WTC11 (cell line): ENCODE data around the gene SH2D6. TPM values are rescaled to one million over a fixed set of nuclear protein-coding genes. Genes with fewer than 3 reads are reported as not detected.

Experiments
- ATAC-seq: fragments of 200-7000 bp; cut with Tn5 transposase; 2 replicates; pipeline ENCODE4 v1.10.0; 2021; ENCODE audit warnings: mild to moderate bottlenecking, moderate library complexity
- CTCF ChIA-PET: fragments of 300-600 bp; sonication (Branson Sonifier 250); formaldehyde crosslinking; loops from one replicate; lab custom pipeline; 2021; ENCODE audit warnings: antibody characterized with exemption; lab: Charles Lee
- POLR2A ChIA-PET: fragments of 350-600 bp; sonication (Branson Sonifier 250); formaldehyde crosslinking; loops from one replicate; lab custom pipeline; 2021; ENCODE audit warnings: antibody characterized with exemption; lab: Charles Lee
- DNase-seq: peaks from one replicate; pipeline ENCODE4 v3.0.0; 2021; ENCODE audit warnings: low spot score
- H3K27ac Mint-ChIP-seq: 2 replicates; pipeline ENCODE4 v1.8.0; 2021; ENCODE audit warnings: mixed read lengths
- H3K27me3 Mint-ChIP-seq: 2 replicates; pipeline ENCODE4 v1.8.0; 2021; ENCODE audit warnings: low read depth, mild to moderate bottlenecking, moderate library complexity, mixed read lengths
- H3K36me3 Mint-ChIP-seq: 2 replicates; pipeline ENCODE4 v1.8.0; 2021; ENCODE audit warnings: mixed read lengths
- H3K4me1 Mint-ChIP-seq: 2 replicates; pipeline ENCODE4 v1.8.0; 2022; ENCODE audit warnings: mixed read lengths
- H3K4me3 Mint-ChIP-seq: 2 replicates; pipeline ENCODE4 v1.8.0; 2021; ENCODE audit warnings: mild to moderate bottlenecking, moderate library complexity, mixed read lengths
- H3K9me3 Mint-ChIP-seq: 2 replicates; pipeline ENCODE4 v1.8.0; 2021; ENCODE audit warnings: mixed read lengths
- ATF1 ChIP-seq: sonication (generic); formaldehyde crosslinking; IDR thresholded peaks from 2 replicates; pipeline ENCODE4 v1.8.1; 2023; ENCODE audit warnings: mild to moderate bottlenecking, moderate library complexity, missing genetic modification reagents
- CREM ChIP-seq: sonication (generic); formaldehyde crosslinking; IDR thresholded peaks from 2 replicates; pipeline ENCODE4 v1.8.1; 2022; ENCODE audit warnings: mild to moderate bottlenecking, missing genetic modification reagents, moderate library complexity
- CTCF ChIP-seq: fragments of 200-600 bp; IDR thresholded peaks from 2 replicates; pipeline ENCODE4 v1.8.0; 2022; ENCODE audit warnings: antibody characterized with exemption
- EMX1 ChIP-seq: fragments of 250-450 bp; sonication (Bioruptor Pico); IDR thresholded peaks from 2 replicates; pipeline ENCODE4 v1.8.0; 2021; ENCODE audit warnings: mild to moderate bottlenecking
- ETV6 ChIP-seq: sonication (generic); formaldehyde crosslinking; IDR thresholded peaks from 2 replicates; pipeline ENCODE4 v1.8.1; 2022; ENCODE audit warnings: mild to moderate bottlenecking, missing genetic modification reagents
- FOXK1 ChIP-seq: sonication (generic); formaldehyde crosslinking; IDR thresholded peaks from 2 replicates; pipeline ENCODE4 v1.8.0; 2022; ENCODE audit warnings: mild to moderate bottlenecking, moderate library complexity, missing genetic modification reagents
- FOXP1 ChIP-seq: sonication (generic); formaldehyde crosslinking; IDR thresholded peaks from 2 replicates; pipeline ENCODE4 v1.8.0; 2022; ENCODE audit warnings: missing genetic modification reagents, mild to moderate bottlenecking, moderate library complexity, borderline replicate concordance
- NFATC4 ChIP-seq: fragments of 250-450 bp; sonication (Bioruptor Pico); IDR thresholded peaks from 2 replicates; pipeline ENCODE4 v1.9.0; 2021; ENCODE audit warnings: mild to moderate bottlenecking
- SP1 ChIP-seq: sonication (generic); formaldehyde crosslinking; conservative IDR thresholded peaks from 2 replicates; pipeline ENCODE4 v1.8.1; 2022; ENCODE audit warnings: missing genetic modification reagents
- TCF7 ChIP-seq: sonication (generic); formaldehyde crosslinking; IDR thresholded peaks from 2 replicates; pipeline ENCODE4 v1.8.0; 2022; ENCODE audit warnings: mild to moderate bottlenecking, low read depth, missing genetic modification reagents, moderate library complexity
- TEAD4 ChIP-seq: sonication (generic); formaldehyde crosslinking; IDR thresholded peaks from 2 replicates; pipeline ENCODE4 v1.8.0; 2022; ENCODE audit warnings: mild to moderate bottlenecking, missing genetic modification reagents
- USF1 ChIP-seq: sonication (generic); formaldehyde crosslinking; IDR thresholded peaks from 2 replicates; pipeline ENCODE4 v1.8.0; 2022; ENCODE audit warnings: mild to moderate bottlenecking, missing genetic modification reagents
- USF2 ChIP-seq: sonication (generic); formaldehyde crosslinking; IDR thresholded peaks from 2 replicates; pipeline ENCODE4 v1.8.1; 2023; ENCODE audit warnings: mild to moderate bottlenecking, missing genetic modification reagents, moderate library complexity
- ZNF263 ChIP-seq: sonication (generic); formaldehyde crosslinking; IDR thresholded peaks from 2 replicates; pipeline ENCODE4 v1.8.1; 2022; ENCODE audit warnings: low read depth, mild to moderate bottlenecking, moderate library complexity, missing genetic modification reagents
- ZNF423 ChIP-seq: fragments of 250-450 bp; sonication (Bioruptor Pico); IDR thresholded peaks from 2 replicates; pipeline ENCODE4 v2.1.2; 2022; ENCODE audit warnings: mild to moderate bottlenecking, moderate library complexity
- total RNA-seq: library from RNA; stranded (reverse); gene quantifications from 3 replicates; pipeline ENCODE4 v1.2.3, GENCODE V29; 2021
- TF ChIP-seq, protein P1 (sequence below): sonication (generic); formaldehyde crosslinking; IDR thresholded peaks from 2 replicates; pipeline ENCODE4 v1.8.1; 2023; ENCODE audit warnings: mild to moderate bottlenecking, missing genetic modification reagents
- TF ChIP-seq, protein P2 (sequence below): sonication (generic); formaldehyde crosslinking; IDR thresholded peaks from 2 replicates; pipeline ENCODE4 v1.8.1; 2023; ENCODE audit warnings: mild to moderate bottlenecking, missing genetic modification reagents, borderline replicate concordance
- TF ChIP-seq, protein P3 (sequence below): sonication (generic); formaldehyde crosslinking; conservative IDR thresholded peaks from 2 replicates; pipeline ENCODE4 v1.8.1; 2023; ENCODE audit warnings: mild to moderate bottlenecking, low read depth, missing genetic modification reagents, moderate library complexity
- TF ChIP-seq, protein P4 (sequence below): sonication (generic); formaldehyde crosslinking; IDR thresholded peaks from 2 replicates; pipeline ENCODE4 v1.8.1; 2022; ENCODE audit warnings: missing genetic modification reagents, borderline replicate concordance

Gene SH2D6
- total RNA-seq, 1 experiment from 2014 or later, result 1.2 TPM

DNA sequence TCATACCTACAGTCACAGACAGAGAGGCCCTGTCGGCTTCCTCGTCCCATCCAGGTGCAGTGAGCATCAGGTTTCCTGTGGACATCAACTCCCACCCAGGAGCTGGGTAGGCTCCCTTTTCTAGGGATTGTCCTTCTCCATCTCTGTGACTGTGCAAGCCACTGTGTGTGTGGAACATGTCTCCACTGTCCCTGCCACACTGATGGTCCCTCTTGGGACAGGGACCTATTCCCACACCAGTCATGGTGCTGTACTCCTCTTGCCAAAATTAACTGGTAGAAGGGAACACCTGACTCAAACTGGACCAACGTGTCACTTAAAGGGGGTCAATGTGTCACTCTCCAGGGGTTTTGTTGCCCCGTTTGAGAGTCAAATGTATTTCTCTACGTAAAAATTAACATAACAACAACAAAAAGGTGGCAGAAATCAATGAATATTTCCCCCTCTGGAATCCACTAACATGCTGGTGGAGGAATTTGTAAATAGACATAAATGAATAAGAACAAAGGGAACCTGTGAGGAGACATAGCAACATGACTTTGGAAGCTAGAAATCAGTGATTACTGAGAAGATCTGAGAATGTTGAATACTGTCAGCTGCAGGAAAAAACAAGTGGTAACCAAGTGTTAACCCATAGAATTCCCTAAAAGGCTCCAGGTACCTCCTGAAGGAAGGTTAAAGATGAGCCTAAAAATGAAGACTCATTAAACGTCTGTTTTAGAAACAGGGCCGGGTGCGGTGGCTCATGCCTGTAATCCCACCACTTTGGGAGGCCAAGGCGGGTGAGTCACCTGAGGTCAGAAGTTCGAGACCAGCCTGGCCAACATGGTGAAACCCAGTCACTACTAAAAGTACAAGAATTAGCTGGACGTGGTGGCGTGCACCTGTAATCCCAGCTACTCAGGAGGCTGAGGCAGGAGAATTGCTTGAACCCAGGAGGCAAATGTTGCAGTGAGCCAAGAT lies 40.4 kb downstream of the SH2D6 start:
- peak; percentile 42 for ATAC-seq
- Mint-ChIP-seq H3K36me3 (no peaks in the 10 kb centered on the region), H3K27me3 (peaks cover 35% of the 10 kb centered on the region), H3K4me1 (peaks cover 47% of the 10 kb centered on the region), H3K9me3 (peaks cover 6% of the 10 kb centered on the region; the same call in 1 of the 2 replicates), H3K4me3 (no peak overlapping the region; the same call in 1 of the 2 replicates), H3K27ac (peak overlapping the region; percentile 94)
- POLR2A ChIA-PET, result interaction anchor here (0.5 to 1.0 kb wide), 2 partner anchors 80 to 104 kb away, joined by 3 to 4 read pairs; partner anchors contain the start of gene MAT2A
- DNase-seq, result no peak
- CTCF ChIA-PET, result interaction anchor here (0.5 to 1.2 kb wide), 3 partner anchors 10 to 38 kb away, joined by 3 read pairs; no protein-coding TSS in a partner anchor
- TF ChIP-seq, protein P1, sequence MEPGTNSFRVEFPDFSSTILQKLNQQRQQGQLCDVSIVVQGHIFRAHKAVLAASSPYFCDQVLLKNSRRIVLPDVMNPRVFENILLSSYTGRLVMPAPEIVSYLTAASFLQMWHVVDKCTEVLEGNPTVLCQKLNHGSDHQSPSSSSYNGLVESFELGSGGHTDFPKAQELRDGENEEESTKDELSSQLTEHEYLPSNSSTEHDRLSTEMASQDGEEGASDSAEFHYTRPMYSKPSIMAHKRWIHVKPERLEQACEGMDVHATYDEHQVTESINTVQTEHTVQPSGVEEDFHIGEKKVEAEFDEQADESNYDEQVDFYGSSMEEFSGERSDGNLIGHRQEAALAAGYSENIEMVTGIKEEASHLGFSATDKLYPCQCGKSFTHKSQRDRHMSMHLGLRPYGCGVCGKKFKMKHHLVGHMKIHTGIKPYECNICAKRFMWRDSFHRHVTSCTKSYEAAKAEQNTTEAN, result no peak
- TF ChIP-seq ZNF423 (CRISPR knock-in tag), result peak; percentile 2; the same call in 1 of the 2 replicates
- no peak for TF ChIP-seq ZNF263
- TF ChIP-seq, protein P2, sequence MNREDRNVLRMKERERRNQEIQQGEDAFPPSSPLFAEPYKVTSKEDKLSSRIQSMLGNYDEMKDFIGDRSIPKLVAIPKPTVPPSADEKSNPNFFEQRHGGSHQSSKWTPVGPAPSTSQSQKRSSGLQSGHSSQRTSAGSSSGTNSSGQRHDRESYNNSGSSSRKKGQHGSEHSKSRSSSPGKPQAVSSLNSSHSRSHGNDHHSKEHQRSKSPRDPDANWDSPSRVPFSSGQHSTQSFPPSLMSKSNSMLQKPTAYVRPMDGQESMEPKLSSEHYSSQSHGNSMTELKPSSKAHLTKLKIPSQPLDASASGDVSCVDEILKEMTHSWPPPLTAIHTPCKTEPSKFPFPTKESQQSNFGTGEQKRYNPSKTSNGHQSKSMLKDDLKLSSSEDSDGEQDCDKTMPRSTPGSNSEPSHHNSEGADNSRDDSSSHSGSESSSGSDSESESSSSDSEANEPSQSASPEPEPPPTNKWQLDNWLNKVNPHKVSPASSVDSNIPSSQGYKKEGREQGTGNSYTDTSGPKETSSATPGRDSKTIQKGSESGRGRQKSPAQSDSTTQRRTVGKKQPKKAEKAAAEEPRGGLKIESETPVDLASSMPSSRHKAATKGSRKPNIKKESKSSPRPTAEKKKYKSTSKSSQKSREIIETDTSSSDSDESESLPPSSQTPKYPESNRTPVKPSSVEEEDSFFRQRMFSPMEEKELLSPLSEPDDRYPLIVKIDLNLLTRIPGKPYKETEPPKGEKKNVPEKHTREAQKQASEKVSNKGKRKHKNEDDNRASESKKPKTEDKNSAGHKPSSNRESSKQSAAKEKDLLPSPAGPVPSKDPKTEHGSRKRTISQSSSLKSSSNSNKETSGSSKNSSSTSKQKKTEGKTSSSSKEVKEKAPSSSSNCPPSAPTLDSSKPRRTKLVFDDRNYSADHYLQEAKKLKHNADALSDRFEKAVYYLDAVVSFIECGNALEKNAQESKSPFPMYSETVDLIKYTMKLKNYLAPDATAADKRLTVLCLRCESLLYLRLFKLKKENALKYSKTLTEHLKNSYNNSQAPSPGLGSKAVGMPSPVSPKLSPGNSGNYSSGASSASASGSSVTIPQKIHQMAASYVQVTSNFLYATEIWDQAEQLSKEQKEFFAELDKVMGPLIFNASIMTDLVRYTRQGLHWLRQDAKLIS (CRISPR knock-in tag), result no peak
- peak; percentile 53; the same call in 1 of the 2 replicates for TF ChIP-seq EMX1 (CRISPR knock-in tag)
- TF ChIP-seq, protein P3, sequence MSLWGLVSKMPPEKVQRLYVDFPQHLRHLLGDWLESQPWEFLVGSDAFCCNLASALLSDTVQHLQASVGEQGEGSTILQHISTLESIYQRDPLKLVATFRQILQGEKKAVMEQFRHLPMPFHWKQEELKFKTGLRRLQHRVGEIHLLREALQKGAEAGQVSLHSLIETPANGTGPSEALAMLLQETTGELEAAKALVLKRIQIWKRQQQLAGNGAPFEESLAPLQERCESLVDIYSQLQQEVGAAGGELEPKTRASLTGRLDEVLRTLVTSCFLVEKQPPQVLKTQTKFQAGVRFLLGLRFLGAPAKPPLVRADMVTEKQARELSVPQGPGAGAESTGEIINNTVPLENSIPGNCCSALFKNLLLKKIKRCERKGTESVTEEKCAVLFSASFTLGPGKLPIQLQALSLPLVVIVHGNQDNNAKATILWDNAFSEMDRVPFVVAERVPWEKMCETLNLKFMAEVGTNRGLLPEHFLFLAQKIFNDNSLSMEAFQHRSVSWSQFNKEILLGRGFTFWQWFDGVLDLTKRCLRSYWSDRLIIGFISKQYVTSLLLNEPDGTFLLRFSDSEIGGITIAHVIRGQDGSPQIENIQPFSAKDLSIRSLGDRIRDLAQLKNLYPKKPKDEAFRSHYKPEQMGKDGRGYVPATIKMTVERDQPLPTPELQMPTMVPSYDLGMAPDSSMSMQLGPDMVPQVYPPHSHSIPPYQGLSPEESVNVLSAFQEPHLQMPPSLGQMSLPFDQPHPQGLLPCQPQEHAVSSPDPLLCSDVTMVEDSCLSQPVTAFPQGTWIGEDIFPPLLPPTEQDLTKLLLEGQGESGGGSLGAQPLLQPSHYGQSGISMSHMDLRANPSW, result no peak
- no peak for TF ChIP-seq USF2
- TF ChIP-seq ATF1, result no peak
- TF ChIP-seq, protein P4, sequence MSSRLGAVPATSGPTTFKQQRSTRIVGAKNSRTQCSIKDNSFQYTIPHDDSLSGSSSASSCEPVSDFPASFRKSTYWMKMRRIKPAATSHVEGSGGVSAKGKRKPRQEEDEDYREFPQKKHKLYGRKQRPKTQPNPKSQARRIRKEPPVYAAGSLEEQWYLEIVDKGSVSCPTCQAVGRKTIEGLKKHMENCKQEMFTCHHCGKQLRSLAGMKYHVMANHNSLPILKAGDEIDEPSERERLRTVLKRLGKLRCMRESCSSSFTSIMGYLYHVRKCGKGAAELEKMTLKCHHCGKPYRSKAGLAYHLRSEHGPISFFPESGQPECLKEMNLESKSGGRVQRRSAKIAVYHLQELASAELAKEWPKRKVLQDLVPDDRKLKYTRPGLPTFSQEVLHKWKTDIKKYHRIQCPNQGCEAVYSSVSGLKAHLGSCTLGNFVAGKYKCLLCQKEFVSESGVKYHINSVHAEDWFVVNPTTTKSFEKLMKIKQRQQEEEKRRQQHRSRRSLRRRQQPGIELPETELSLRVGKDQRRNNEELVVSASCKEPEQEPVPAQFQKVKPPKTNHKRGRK (CRISPR knock-in tag), result no peak
- TF ChIP-seq TCF7 (CRISPR knock-in tag), result no peak
- TF ChIP-seq TEAD4, result no peak
- TF ChIP-seq USF1 (CRISPR knock-in tag), result peak; percentile 38; the same call in 1 of the 2 replicates
- TF ChIP-seq FOXP1 (CRISPR knock-in tag), result no peak
- TF ChIP-seq SP1 (CRISPR knock-in tag), result no peak
- no peak for TF ChIP-seq NFATC4 (CRISPR knock-in tag)
- no peak for TF ChIP-seq CTCF
- TF ChIP-seq ETV6, result no peak
- no peak for TF ChIP-seq FOXK1 (CRISPR knock-in tag)
- TF ChIP-seq CREM, result no peak
